DND-41 (cell line): ENCODE results near the gene AUTS2.

Source experiments
- EZH2 ChIP-seq: IDR thresholded peaks from 3 replicates; pipeline ENCODE4 v1.6.1; 2012; ENCODE audit warnings: borderline replicate concordance, low read depth, mild to moderate bottlenecking, moderate library complexity, low read length, inconsistent platforms; ENCODE audit not compliant: severe bottlenecking
- TF ChIP-seq, protein P1 (sequence below): IDR thresholded peaks from 2 replicates; pipeline ENCODE4 v1.5.1; 2012; ENCODE audit warnings: borderline replicate concordance, low read length, moderate library complexity, mild to moderate bottlenecking; ENCODE audit not compliant: poor library complexity, severe bottlenecking; ENCODE audit errors: extremely low read depth

DNA sequence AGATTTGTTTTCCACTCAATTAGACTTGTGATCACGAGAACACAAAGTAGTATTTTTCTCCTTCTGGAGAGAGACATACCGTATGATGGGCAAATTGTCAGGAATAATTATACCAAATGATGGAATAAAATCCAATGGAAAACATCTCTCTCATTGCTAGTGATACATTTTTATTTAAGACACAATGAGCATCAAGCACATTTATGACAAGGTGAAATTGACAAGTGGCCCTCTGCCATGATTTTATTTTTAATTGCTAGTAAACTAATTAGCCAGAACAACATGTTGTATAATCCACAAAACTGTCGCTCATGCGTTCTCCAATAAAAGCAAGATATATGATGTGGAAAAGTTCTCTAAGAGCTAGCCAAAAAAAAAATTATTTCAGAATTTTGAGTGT is 620.8 kb downstream of the AUTS2 start:
- TF ChIP-seq, protein P1, sequence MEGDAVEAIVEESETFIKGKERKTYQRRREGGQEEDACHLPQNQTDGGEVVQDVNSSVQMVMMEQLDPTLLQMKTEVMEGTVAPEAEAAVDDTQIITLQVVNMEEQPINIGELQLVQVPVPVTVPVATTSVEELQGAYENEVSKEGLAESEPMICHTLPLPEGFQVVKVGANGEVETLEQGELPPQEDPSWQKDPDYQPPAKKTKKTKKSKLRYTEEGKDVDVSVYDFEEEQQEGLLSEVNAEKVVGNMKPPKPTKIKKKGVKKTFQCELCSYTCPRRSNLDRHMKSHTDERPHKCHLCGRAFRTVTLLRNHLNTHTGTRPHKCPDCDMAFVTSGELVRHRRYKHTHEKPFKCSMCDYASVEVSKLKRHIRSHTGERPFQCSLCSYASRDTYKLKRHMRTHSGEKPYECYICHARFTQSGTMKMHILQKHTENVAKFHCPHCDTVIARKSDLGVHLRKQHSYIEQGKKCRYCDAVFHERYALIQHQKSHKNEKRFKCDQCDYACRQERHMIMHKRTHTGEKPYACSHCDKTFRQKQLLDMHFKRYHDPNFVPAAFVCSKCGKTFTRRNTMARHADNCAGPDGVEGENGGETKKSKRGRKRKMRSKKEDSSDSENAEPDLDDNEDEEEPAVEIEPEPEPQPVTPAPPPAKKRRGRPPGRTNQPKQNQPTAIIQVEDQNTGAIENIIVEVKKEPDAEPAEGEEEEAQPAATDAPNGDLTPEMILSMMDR, result no peak
- no peak for TF ChIP-seq EZH2
